DMS153 treated with DMSO at 0.1 percent for 48 hours (cell line): ENCODE data around the gene DCC.

Source experiments
- DNase-seq: peaks from one replicate; lab custom pipeline; 2025; ENCODE audit not compliant: unreplicated experiment; lab: John Stamatoyannopoulos, UW

The DCC gene

DNA sequence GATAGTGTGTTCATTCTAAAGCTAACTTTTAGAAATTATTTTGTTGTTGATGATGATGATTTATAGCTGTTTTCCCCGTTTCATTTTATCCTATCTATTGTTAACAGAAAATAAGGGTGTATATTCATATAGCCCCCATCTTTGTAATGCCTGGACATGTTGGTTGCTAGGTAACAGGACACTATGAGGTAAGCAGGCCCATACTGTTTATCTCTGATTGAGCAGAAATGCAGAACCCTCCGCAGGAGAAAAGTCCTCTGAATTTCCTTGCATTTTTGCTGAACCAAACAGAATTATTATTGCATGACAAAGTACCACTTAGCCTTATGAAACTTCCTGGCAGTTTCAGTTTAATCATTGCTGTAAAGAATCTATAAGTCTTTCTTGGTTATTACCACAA, 339.4 kb downstream of the DCC start:
- DNase-seq = no peak

DNA sequence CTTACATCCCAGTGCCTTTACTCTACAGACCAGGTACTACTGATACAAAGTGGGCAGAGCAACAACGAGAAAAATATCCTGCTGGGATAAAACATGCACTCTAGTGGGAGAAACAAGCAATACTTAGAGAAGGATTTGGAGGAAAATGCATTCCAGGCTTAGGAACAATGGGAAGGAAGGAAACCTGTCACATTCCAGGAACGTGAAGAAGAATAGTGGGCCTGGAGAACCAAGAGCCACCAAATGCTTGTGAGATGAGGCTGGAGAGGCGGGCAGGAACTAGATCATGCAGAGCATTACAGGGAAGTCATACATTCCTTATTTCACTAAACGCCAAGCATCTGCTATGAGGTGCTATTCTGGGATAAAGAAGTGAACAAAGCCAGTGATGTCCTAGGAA, 342.3 kb downstream of the DCC start:
- DNase-seq = no peak

DNA sequence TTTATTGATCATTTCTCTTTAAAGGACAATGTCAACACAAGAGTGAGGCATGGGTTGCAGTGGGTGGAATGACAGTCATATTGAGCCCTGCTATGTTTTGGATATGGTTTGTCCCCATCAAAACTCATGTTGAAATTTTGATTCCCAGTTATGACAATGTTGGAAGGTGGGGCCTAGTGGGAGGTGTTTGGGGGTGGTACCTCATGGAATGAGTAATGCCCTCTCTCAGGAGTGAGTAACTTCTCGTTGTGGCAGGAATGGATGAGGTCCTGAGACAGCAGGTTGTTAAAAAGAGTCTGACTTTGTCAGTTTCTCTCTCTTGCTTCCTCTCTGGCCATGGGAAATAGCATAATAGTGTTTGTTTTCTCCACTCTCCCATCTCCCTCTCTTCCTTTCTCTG, 345.3 kb downstream of the DCC start:
- no peak for DNase-seq

DNA sequence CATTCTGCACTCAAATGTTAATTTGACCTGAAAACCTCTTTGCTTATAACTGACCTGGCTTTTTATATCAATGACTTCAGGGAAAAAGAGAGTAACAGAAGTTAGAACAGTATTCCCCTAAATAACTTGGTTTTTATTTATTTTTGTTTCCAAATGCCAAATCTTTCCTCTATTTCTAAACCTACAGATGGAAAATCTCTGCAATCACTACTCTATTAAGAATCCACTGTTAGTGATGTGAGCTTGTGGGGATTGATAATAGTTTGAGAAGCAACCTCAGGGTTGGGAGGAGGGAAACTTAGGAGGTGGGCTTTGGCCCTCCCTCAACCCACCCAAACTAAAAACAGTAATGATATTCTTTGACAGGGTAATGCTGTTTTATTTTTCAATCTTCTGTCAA, 351.8 kb downstream of the DCC start:
- DNase-seq = no peak

DNA sequence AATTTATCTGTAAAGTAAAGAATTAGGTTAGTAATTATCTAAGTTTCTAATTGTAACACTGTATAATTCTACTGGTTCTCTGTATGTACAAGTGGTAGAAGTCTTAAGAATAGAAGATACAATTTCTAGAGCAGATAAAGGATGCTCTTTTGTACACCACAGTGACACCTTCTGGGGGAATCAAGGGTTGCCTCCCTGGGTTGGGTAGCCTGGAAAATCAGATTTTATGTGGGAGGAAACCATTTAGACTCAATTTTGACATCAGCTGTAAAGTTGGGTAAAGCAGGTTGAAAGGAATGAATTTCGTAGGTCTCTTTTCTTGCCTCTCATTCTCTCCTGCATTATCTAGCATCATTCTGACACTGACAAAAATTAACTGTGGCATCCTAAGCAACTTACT, 354.8 kb downstream of the DCC start:
- peak; percentile 7 for DNase-seq

DNA sequence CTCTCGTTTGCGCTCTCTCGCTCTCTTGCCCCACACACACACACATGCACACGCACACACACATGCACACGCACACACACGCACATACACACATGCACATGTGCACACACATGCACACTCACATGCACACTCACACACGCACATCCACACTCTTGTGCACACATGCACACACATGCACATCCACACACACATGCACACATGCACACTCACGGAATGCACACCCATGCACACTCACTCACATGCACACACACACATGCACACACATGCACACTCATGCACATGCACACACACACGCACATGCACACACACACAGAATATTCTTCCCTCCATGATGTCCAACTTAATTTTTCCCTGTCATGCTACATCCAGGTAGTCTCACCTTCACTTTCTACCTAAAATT, 360.1 kb downstream of the DCC start:
- no peak for DNase-seq

DNA sequence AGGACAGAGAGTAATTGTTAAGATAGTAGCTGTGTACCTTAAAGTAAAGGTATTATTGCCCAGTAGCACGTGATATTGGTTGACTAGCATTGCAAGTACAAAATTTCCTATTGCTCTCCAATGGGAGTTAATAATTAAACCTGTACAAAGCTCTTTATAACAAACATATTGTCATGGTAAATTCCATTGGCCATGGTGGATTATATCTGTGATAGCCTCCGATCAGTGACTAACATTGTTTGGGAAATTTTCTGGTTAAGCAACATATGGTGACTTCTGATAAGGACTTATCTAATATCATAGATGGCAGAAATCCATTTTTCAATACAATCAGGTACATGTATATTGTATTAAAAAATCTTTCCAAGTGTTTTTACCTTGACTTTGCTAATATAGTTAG, 360.8 kb downstream of the DCC start:
- DNase-seq = no peak

DNA sequence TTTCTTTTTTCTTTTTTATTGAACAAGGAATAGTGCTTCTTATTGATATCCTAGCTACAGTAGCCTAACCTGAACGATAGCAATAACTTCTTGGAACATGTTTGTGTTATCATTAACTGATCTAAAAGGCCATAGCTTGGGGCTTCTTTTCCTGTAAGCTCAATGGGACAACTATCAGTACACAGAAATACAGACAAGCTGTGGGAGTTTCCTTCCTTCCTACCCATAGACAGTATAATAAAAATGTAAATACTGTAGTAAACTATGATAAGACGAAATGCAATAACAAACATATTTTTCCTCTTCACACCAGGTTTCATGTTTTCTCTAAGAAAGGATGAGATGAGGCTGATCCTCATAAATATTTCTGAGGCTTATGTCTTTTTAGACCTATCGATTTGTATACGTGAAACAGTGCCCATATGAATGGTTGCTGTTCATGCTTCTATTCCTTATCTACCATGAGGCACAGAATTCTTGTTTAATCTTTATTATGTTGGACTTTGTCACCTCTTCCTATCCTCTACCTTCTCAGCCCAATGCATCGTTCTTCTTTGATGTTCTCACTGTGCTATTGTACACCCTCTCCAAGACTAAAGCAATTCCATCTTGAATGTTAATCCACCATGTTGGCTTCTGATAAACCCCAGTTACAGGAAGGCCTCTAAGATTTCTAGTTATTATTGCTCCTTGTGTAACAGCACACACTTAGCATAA, 361.4 kb downstream of the DCC start:
- no peak for DNase-seq

DNA sequence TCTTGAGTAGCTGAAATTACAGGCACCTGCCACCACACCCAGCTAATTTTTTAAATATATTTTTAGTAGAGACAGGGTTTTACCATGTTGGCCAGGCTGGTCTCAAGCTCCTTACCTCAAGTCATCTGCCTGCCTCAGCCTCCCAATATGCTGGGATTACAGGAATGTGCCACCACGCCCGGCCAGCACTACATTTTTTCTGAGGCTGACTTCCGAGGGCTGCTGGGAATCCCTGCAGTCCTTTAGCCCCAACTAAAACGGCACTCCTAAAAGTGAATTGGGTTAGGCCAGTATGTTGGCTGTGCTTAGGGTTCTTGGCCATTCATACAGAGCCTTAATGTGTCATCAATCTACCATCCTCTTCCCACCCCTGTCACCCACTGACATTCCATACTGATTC, 375.4 kb downstream of the DCC start:
- no peak for DNase-seq

DNA sequence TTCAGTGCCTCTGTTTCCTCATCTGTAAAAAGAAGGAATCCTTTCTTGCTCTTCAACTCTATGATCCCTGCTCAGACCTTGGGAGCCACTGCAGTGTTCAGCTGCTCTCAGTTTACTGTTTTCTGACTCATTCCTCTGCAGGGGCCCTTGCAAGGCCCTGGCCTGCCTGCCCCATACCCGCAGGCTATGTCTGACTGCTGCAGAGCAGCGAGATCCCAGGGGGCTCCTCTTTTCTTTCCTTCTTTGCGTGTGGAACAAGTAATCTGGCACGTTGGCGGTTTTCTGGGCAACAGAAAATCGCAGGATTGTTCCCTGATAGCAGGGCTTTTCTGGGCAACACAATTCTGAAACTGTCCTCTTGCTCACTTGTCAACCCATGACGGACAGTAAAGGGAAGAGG, 376.0 kb downstream of the DCC start:
- DNase-seq = no peak

DNA sequence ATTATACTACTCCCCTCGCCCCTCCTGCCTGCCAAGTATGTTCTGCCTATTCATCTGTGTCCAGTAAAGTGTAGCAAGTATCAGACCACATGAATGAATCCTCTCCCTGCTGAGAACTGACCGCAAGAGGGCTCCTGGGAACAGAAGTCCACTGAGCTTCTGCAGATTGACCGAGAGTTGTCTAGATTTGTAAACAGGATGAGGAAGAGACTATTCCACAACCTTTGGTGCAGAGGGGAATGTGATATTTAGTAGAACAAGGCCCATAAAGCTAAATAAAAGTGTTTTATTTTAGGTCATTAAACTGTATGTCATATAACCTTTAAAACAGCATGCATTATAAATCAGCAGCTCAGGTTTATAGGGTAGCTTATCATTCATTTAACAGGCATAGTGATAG, 377.0 kb downstream of the DCC start:
- DNase-seq = no peak

DNA sequence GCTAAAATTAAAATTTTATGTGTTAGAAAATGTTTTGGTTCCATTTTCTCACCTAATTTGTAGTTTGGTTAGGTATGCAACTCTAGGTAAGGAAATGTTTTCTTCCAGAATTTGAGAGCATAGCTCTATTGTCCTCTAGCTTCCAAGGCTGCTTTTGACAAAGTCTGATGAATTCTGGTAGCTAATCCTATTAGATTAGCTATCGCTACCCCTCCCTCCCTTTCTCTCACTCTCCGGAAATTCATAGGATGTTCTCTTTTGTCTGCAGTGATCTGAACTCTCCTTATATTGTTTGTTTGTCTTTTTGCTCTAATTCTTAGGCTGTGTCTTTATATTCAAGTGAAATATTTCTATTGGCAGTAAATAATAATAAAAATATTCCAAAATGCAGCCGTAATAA, 382.9 kb downstream of the DCC start:
- no peak for DNase-seq

DNA sequence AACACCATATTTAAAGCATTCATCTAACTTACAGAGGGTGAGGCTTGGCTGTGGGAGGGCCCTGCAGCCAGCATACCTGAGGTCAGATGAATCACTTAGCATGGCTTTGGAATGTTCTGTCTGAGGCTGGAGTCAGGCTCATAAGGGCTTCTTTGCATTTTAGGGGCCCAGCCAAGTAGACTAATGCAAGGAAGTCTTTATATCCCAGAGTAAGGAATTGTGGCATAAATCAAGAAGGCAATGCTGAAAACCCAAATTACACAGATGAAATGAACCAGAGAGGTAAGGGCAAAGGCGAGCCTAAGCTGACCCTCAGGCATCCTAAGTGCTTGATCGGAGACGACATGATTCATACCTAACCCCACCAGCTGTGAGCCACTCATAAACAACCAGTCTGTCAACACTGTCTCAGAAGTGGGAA, 383.6 kb downstream of the DCC start:
- DNase-seq = no peak

DNA sequence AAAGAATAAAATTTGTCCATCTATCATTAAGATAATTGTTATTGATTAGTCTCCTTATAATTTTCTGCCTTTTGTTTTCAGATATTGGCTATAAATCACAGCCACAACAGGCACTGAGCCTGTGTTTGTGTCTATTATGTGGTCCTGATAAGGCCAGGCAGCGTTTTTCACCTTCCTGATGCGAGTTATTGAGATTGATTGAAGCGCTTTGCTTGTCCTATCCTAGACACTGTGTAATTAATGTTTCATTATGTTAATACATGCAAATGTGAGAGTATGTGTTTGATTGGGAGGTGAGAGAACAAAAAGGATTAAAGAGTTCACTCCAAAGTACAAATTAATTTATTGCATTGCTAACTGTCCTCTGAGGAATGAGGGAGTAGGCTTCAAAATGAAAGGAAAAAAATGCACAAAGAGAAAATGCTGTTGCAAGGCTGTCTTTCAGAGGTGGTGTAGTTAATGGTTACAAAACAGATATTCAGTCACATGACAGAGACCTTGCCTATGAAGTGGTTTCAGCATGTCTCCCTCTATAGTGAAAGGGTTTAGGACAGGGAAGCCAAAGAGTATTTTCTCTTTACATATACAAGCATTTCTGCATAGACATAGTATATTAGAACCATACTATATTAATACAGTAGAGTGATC, 391.1 kb downstream of the DCC start:
- DNase-seq = no peak

DNA sequence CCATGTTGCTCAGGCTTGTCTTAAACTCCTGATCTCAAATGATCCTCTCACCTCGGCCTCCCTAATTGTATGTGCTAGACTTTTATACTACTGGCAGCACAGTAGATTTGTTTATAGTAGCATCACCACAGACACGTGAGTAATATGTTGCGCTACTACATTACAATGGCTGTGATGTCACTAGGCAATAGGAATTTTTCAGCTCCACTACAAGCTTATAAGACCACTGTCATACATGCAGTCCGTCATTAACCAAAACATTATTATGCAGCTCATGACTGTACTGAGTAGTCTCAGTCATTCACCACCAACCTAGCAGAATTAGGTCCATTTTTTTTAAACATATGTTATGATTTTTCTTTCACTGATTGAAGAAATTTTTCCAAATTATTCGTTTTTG, 398.9 kb downstream of the DCC start:
- DNase-seq = no peak

DNA sequence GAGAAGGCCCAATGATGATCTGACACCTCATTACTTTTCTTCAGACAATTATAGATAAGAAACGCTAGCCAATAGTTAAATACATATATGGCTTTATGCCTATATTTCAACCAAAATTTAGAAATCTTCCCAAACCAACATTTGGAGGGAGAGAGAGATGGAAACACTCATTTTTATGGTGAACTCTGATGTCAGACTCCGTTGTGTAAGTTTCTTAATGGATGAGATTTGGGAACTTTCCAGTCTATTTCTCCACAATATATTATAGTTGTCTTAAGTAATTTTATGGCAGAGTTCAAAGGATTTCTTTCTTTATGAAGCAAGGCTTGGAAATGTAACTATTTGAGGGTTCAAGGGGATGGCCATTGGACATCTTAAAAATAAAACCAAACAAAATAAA, 407.0 kb downstream of the DCC start:
- DNase-seq = no peak

DNA sequence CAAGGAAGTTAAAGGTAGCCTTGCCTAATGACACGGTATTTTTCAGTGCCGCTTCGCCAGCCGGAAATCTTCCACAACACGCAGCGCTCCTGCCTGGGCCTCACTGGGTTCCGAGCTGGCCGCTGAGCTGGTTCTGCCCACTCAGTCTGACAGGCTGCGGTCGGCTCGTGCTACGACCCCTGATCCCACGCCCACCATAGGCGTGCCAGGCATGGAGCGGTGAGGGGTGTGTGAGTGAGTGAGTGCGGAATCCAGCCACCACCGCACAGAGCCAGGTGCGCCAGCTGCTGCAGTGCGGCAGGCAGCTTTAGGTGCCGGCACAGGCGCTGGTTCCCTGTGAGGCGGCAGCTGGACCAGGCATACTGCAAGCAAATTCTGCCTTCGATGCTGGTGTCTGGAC, 407.9 kb downstream of the DCC start:
- no peak for DNase-seq

DNA sequence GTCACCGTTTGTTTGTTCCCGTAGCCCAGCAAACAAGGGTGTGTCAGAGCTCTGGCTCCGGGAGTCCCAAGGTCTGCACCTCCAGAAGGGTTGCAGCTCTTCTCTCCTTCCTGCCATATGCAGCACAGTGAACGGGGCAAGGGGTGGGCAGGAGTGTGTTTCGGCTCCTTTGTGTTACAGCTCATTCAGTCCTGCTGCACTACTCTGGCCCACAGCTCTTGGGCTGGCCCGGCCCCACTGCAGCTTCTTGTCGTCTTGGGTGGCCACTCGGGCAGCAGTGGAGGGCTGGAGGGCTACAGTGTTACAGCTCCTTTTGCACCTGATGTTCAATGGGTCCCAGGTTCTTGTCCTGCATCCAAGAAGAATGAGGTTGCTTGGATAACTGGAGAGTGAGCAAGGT, 408.3 kb downstream of the DCC start:
- DNase-seq = no peak

DNA sequence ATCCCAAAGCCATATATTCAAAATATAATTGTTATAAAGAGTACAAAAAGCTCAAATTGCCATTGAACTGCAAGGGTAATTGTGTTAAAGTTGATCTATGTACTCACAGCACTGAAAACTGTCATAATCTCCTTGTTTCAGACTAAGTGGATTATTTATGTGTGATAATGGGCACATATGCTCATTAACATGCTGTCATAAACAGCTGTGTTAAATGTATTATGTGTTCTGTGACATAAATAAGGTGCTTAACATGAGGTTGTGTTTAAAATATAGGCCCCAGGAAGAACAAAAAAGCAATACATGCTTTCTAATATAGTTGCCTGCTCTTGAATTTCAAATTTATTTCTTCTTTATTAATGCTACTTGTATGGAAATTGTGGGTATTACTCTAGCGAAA, 409.5 kb downstream of the DCC start:
- no peak for DNase-seq

DNA sequence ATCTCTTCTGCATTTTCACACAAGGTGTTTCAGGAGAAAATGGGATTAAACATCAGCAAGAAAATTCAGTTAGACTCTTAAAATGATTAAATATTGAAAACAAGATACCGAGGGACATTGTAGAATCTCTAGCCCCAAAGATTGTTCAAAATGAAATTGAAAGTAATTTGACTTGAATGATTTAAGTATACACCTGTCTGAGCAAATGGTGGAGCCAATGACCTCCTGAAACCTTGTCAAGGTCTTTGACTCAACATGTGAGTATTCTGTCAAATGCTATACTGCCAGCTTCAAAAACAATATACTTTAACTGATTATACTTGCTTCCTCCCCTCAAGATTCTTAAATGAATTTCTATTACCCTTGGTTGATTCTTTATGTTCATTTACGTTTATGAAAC, 411.0 kb downstream of the DCC start:
- DNase-seq = no peak

DNA sequence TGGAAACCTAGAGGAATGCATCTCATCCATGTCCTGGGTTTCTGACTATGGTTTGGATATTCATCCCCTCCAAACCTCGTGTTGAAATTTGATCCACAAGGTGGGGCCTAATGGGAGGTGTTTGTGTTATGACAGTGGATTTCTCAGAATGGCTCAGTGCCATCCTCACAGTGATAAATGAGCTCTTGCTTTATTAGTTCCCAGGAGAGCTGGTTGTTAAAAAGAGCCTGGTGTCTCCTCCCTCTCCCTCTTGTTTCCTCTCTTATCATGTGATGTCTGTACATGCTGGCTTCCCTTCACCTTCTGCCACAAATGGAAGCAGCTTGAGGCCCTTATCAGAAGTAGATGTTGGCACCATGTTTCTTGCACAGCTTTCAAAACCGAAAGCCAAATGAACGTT, 424.3 kb downstream of the DCC start:
- peak; percentile 48 for DNase-seq

DNA sequence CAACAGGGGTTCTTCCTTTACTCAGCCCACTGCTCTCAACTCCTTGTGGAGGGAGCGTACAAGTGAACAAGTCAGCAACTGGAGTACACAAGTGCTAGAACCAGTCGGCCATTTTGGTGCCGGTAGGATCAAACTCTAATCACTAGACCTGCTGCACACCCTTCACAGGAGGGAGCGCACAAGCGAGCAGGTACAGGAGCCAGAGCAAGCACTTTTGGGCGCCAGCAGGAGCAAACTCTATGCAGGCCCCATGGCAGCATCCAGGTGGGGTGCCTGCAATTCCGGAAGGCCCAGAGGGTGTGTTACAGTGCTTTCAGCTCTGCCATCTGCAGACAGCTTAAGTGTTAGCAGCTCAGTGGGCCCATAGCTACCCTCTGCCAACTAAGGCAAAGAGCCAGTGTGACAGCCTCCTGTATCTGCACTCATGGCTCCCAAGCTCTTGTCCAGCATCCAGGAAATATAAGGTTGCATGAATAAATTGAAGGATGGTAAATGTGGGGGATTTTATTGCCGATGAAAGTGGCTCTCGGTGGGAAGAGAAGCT, 426.1 kb downstream of the DCC start:
- no peak for DNase-seq

DNA sequence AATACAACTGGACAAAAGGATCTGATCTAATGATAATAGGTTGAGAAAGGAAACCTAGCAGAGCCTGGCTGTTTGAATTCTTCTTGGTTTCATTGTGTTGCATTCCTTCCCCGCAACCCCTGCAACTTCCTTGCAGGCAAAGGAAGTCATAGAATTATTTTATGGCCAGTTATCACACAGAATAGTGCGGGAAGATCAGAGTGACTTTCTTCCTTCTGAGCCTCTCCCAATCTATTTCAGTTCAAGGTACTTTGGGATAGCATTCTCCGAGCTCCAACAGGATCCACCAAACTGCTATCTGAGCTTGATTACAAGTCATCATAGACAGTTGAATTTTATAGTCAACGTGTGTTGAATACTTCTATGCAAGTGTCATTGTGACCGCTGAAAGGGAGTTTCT, 441.1 kb downstream of the DCC start:
- no peak for DNase-seq
